Epithelial cell of prostate (primary cell): Measurements from ENCODE around the gene SLC12A9.

Experiments used
- DNase-seq: peaks from one replicate; pipeline ENCODE4 v3.0.0-alpha.2; 2011; ENCODE audit warnings: low read depth, low spot score
- H3K27ac ChIP-seq: fragments of 450-650 bp; 2 replicates; pipeline ENCODE4 v1.5.1; 2017; ENCODE audit warnings: mild to moderate bottlenecking

The SLC12A9 gene

DNA sequence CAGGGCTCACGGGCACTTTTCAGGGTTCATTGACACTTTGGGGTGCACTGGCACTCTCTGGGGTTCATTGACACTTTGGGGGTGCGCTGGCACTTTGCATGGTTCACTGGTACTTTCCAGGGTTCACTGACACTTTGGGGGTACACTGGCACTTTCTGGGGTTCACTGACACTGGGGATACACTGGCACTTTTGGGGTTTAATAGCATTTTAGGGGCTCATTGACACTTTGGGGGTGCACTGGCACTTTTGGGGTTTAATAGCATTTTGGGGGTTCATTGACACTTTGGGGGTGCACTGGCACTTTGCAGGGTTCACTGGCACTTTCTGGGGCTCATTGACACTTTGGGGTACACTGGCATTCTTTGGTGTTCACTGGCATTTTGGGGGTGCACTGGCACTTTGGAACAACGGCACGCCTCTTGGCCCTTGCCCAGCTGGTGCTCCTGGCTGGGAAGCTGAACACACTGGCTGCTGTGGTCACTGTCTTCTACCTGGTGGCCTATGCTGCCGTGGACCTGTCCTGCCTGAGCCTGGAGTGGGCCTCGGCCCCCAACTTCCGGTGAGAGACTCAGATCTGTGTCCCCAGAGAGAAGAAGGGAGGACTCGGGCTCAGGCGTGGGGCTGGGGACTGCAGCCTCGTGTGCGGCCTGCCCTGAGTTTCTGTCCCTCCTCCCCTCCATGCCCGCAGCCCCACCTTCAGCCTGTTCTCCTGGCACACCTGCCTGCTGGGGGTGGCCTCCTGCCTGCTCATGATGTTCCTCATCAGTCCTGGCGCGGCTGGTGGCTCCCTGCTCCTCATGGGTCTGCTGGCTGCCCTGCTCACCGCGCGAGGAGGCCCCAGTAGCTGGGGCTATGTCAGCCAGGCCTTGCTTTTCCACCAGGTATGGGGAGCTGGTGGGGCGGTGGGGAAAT lies 8.4 kb downstream of the SLC12A9 start:
- DNase-seq = no peak
- no peak overlapping the region for H3K27ac ChIP-seq

DNA sequence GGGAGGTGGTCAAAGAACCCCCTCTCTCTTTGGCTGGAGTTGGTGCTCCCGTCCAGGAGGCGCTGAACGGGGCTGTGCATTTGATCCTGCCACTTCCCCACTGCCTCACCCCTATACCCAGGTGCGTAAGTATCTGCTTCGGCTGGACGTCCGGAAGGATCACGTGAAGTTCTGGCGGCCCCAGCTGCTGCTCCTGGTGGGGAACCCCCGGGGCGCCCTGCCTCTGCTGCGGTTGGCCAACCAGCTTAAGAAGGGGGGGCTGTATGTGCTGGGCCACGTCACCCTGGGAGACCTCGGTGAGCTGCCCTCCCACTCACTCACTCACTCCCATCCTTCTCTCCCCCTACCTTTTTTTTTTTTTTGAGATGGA lies 9.1 kb downstream of the SLC12A9 start:
- H3K27ac ChIP-seq = no peak overlapping the region
- DNase-seq = no peak

DNA sequence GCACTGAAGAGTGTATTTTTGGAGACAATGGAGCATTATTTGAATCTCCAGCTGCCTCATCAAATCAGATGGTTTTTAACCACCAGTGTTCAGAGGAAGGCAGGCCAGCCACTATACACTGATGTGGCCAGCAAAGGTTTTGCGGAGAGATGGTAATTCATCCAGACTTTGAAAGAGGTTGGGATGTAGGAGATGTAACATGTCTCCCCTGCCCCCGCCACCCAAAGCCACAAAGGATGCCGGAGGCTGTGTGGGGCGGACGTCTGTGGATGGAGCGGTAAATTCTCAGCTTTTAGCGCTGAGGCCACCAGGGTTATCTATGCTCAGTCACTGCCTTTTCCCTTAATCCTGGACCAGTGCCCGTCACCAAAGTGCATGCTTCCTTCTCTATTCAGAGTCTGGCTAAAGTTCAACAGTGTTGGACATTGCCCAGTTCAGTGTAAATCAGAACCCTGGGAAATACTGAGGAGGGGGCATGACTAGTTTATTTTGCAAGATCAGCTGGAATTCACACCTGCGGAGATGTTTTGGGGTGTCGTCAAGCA lies 11.0 kb downstream of the SLC12A9 start:
- H3K27ac ChIP-seq = no peak overlapping the region
- DNase-seq = no peak

DNA sequence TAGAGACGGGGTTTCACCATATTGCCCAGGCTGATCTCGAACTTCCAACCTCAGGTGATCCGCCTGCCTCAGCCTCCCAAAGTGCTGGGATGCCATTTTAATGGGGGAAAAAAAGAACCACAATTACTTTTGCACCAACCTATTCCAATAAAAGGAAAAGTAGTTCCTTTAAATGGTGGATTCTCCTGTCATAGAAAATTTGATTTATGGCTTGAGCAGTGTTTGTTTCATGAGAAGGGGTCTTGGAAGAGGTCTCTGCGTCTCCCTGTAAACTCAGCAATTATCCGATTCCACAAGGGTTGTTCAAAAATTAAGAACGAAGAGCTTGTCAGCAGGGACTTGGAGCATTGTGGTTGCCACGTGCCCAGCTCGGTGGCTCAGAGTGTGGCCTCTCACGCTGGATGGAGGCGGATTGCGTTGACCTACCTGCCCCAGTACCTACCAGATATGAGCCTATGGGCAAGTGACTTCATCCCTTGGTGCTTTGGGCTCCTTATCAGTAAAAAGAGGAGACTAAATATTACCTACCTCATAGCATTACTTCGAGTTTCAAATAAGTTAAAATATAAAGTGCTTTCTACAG lies 11.8 kb downstream of the SLC12A9 start:
- DNase-seq = no peak
- H3K27ac ChIP-seq = no peak overlapping the region

DNA sequence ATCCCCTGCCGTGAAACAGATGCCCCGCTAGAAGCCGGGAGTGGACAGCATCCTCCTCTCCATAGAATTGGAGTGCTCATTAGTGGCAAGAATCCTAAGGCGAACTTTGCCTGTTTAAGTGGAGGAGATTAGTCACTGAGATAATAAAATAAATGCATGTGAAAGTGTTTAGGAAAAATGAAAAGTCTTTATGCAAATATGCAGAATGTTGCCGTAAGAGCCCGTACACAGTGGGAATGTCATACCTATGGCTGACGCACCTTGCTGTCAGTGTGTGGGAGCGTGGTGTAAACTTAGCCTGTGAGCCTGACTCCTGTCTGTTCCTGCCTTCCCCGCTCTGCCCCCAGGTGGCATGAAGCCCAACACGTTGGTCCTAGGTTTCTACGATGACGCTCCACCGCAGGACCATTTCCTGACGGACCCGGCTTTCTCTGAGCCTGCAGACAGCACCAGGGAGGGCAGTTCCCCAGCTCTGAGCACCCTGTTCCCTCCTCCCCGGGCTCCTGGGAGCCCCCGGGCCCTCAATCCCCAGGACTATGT lies 12.9 kb downstream of the SLC12A9 start:
- peak overlapping the region; percentile 99 for H3K27ac ChIP-seq

DNA sequence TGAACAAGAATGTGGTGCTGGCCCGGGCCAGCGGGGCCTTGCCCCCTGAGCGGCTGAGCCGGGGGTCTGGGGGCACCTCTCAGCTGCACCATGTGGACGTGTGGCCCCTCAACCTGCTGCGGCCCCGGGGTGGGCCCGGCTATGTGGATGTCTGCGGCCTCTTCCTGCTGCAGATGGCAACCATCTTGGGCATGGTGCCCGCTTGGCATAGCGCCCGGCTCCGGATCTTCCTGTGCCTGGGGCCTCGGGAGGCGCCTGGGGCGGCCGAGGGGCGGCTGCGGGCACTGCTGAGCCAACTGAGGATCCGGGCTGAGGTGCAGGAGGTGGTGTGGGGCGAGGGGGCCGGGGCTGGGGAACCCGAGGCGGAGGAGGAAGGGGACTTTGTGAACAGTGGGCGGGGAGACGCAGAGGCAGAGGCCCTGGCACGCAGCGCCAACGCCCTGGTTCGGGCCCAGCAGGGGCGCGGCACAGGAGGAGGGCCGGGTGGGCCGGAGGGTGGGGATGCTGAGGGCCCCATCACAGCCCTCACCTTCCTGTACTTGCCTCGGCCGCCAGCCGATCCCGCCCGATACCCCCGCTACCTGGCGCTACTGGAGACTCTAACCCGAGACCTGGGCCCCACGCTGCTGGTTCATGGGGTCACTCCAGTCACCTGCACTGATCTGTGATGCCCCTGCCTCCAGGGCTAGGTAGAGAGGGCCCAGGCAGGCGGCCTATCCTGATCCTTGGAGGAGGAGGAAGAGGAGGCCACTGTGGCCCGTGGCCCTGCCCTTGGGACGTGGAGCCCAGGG lies 13.6 kb downstream of the SLC12A9 start:
- DNase-seq = no peak
- H3K27ac ChIP-seq = peak overlapping the region; percentile 99

More for the DNA sequence above, 12.9 kb downstream of the SLC12A9 start:
- DNase-seq = peak; percentile 95

DNA sequence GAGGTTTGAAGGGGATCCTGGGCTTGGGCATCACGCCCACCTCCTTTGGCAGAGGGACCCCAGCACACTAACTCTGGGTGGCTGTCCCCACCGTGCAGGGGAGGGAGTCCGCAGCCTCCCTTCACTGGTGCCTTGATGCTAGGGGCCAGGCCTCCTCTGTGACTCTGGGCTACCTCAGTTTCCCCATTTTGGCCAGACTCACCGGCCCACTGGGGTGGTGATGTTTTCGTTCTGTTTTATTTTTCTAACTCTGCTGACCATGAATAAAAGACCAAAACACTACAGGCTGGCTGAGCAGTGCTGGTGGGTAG lies 14.2 kb downstream of the SLC12A9 start:
- peak overlapping the region; percentile 99 for H3K27ac ChIP-seq
- no peak for DNase-seq

DNA sequence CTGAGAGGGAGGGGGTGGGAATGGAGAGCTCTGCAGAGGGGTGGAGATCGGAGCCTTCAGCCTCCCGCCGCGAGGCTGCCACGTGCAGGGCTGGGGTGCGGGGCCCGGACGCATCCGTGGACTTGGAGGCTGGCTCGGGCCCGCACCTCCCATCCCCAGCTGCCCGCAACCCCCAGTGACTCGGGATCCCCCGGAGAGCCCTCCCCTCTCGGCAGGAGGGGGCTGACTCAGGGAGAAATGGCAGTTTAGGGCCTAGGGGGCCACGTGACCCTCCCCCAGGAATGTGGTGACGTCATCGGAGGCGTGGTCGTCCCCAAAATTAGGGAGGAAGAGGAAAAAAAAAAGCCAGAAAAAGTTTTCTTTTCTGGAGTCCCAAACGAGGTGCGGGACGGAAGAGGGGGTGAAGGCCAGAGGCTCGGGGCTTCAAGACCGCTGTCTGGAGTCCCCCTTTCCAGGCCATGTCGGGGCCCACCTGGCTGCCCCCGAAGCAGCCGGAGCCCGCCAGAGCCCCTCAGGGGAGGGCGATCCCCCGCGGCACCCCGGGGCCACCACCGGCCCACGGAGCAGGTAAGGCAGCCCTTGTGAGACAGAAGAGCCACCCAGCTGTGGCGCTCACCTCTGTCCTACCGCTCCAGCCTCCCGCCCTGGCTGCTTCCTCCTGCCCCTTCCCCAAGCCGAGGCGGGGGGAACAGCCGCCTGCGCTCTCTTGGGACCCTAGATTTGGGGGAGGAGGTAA lies 14.7 kb downstream of the SLC12A9 start, which contains the start of gene TRIP6:
TSS of gene TRIP6 (plus strand) at position 348 of the 736 bp plus-strand sequence. CDS start at position 459, 111 bp downstream.
- H3K27ac ChIP-seq = peak within 1 kb of the TSS; percentile 99
- DNase-seq = peak; percentile 56

DNA sequence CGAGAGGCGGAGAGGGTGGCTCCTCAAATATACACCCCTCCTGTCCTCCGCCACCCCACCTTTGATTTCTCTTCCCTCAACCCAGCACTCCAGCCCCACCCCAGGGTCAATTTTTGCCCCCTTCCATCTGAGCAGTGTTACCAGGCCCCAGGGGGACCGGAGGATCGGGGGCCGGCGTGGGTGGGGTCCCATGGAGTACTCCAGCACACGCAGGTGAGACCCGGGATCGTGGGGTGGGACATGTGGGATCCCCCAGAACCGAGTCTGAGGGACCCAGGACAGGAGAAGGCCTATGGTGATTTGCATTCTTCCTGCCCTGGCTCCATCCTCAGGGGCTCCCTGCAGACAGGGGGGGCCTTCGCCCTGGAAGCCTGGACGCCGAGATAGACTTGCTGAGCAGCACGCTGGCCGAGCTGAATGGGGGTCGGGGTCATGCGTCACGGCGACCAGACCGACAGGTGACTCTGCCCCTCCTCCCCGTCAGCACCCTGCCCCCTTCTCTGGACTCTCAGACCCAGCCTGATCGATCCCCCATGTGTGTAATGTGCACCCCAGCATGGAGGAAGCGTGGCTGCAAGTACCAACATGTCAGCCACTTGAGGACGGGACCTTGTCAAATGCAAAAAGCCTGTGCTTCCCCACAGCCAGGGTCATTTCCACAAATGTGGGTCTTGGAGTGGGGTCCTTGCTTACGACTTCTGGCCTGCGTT lies 15.4 kb downstream of the SLC12A9 start:
- no peak for DNase-seq
- peak overlapping the region; percentile 99 for H3K27ac ChIP-seq

DNA sequence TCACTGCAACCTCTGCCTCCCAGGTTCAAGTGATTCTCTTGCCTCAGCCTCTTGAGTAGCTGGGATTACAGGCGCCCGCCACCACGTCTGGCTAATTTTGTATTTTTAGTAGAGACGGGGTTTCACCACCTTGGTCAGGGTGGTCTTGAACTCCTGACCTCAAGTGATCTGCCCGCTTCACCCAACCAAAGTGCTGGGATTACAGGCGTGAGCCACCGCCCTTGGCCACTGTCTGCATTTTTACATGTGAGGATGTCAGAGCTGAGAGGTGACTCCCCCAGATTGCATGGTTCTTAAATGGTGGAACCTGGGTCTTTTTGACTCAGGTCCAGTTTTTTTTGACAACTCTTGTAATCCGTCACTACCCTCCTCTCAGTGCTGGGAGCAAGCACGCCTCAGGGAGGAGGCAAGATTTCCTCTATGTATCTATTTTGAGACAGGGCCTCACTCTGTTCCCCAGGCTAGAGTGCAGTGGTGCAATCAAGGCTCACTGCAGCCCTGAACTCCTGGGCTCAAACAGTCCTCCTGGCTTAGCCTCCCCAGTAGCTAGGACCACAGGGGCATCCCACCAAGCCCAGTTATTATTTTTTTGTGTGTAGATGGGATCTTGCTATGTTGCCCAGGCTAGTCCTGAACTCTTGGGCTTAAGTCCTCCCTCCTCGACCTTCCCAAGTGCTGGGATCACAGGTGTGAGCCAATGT lies 21.2 kb downstream of the SLC12A9 start:
- no peak for DNase-seq
- peak overlapping the region; percentile 82 for H3K27ac ChIP-seq

DNA sequence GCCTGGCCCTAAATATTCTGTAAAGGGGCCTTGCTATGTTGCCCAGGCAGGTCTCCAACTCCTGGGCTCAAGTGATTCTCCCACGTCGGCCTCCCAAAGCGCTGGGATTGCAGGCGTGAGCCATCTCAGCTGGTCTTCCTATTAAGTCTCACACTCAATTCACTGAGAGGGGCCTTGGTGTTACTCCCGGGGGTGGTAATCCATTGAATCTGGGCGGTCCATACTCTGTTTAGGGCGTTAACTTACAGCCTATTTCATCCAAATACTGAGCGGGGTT lies 21.7 kb downstream of the SLC12A9 start:
- peak overlapping the region; percentile 82 for H3K27ac ChIP-seq
- no peak for DNase-seq

DNA sequence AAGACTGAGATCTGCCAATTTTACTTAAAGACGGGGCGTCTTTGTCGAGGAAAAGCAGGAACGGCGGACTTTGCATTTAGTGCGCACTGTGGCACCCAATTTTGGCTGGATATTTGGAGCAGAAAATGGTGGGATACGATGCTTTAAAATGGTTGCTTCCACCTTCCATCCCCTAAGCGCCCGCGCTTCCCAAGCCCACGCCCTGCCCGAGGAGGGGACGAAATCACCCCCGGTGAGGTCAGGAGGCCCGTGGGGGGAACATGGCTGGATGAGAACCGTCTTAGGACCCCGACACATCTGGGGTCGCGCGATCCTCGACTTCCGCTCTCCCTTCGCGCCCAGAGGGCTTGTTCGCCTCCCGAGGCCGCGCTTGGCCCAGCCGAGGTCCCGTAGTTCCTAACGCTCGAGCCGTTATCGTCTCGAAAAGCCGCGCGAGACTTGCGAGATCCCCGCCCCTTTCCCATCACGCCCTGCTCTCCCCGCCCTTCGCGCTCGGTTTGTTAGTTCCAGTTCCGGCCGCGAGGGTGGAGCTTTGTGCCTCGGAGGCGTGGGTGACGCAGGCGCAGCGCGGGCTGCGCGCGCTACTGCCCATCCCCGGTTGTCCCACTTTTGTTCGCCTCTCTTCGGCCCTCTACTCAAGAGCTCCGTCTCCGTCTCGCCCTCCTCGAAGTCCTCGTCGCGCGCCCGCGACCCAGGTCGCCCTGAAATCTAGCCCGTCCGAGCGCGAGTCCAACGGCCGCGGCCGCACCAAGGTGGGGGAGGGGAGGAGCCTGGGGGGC lies 22.3 kb downstream of the SLC12A9 start, which contains the start of gene SRRT:
TSS of gene SRRT (plus strand) at position 527 of the 779 bp plus-strand sequence. CDS start 488 bp downstream, outside the sequence.
- peak; percentile 88 for DNase-seq

DNA sequence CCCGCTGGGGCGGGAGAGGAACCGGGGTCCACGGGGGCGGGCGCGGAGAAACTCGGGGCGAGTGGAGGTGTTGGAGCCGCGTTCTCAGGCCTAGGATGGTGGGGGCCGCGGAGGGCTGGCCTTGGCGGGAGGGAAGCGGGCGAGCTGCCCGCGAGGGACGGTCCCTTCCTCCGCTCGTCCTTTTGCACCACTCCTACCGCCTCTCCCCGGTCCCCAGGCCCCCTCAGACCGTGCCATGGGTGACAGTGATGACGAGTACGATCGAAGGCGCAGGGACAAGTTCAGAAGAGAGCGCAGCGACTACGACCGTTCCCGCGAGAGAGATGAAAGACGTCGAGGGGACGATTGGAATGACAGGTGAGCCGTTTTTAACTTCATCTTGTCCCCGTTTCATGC lies 22.8 kb downstream of the SLC12A9 start:
- peak overlapping the region; percentile 82 for H3K27ac ChIP-seq
- DNase-seq = no peak

More for the DNA sequence above, 22.3 kb downstream of the SLC12A9 start, which contains the start of gene SRRT:
- H3K27ac ChIP-seq = peak within 1 kb of the TSS; percentile 82

DNA sequence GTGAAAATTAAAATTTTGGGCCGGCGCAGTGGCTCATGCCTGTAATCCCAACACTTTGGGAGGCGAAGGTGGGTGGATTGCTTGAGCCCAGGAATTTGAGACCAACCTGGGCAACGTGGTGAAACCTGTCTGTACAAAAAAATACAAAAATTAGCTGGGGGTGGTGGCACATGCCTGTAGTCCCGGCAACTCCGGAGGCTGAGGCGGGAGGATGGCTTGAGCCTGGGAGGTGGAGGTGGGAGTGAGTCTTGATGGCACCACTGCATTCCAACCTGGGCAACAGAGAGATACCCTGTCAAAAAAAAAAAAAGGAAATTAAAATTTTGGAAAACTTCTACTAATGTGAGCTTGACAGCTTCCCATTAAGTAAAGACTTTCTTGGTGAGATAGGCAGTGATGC lies 25.5 kb downstream of the SLC12A9 start:
- DNase-seq = no peak
- H3K27ac ChIP-seq = no peak overlapping the region

DNA sequence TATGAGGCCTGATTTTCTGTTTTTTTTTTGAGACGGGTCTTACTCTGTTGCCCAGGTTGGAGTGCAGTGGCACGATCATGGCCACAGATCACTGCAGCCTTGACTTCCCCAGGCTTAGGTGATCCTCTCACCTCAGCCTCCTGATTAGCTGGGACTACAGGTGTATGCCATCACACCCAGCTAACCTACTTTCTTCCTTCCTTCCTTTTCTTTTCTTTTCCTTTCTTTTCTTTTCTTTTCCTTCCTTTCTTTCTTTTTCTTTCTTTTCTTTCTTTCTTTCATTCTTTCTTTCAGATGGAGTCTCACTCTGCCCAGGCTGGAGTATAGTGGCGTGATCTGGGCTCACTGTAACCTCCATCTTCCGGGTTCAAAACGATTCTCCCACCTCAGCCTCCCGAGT lies 26.2 kb downstream of the SLC12A9 start:
- no peak overlapping the region for H3K27ac ChIP-seq
- no peak for DNase-seq

DNA sequence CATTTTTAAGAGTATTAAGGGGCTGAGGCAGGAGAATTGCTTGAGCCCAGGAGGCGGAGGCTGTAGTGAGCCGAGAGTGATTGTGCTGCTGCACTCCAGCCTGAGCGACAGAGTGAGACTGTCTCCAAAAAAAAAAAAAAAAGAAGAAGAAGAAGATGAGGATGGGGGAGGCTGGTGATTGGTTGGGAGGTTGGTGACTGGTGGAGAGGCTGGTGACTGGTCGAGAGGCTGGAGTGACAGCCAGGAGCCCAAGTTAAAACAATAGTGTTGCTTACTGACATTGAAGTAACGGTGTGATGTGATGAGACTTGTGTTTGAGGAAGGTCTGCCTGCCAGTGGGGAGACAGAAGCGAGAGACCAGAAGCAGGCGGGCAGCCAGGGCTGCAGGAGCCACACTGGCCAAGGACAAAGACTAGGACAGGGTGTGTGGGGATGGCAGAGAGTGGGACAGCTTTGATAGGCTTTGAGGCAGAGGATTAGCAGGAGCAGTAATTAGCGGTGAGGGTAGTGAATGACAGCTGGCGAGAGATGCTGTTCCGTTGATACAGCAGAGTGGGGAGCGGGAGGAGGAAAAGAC lies 27.3 kb downstream of the SLC12A9 start:
- H3K27ac ChIP-seq = no peak overlapping the region
- DNase-seq = no peak

DNA sequence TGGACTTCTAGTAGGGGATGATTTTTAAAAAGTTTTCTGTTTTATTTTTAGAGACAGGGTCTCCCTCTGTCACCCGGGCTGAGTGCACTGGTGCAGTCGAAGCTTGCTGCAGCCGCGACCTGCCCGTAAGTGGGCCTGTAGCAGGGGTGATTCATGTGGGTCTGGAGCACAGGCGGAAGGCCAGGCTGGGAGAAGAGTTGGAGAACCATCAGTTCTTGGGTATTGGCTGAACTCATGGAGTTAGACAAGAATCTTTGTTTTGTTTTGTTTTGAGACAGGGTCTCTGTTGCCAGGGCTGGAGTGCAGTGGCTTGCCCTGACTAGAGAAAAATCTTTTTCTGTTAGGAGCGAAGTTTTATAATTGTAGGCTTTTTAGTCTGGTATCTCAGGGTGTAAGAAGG lies 28.1 kb downstream of the SLC12A9 start:
- no peak overlapping the region for H3K27ac ChIP-seq
- no peak for DNase-seq

DNA sequence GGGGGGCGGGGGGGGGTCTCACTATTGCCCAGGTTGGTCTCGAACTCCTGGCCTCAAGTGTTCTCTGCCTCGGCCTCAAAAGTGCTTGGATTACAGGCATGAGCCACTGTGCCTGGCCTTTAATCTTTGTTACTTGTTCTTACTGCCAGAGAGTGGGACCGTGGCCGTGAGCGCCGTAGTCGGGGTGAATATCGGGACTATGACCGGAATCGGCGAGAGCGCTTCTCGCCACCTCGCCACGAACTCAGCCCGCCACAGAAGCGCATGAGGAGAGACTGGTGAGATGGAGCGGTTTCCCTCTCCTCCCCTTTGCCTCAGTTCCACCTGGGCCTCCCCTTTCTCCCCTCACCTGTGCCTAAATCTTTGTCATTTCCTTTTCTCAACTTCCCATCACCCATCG lies 28.6 kb downstream of the SLC12A9 start:
- DNase-seq = no peak

More for the DNA sequence above, 28.6 kb downstream of the SLC12A9 start:
- H3K27ac ChIP-seq = no peak overlapping the region
